ENCODE data around the gene MYT1.

The MYT1 gene

DNA sequence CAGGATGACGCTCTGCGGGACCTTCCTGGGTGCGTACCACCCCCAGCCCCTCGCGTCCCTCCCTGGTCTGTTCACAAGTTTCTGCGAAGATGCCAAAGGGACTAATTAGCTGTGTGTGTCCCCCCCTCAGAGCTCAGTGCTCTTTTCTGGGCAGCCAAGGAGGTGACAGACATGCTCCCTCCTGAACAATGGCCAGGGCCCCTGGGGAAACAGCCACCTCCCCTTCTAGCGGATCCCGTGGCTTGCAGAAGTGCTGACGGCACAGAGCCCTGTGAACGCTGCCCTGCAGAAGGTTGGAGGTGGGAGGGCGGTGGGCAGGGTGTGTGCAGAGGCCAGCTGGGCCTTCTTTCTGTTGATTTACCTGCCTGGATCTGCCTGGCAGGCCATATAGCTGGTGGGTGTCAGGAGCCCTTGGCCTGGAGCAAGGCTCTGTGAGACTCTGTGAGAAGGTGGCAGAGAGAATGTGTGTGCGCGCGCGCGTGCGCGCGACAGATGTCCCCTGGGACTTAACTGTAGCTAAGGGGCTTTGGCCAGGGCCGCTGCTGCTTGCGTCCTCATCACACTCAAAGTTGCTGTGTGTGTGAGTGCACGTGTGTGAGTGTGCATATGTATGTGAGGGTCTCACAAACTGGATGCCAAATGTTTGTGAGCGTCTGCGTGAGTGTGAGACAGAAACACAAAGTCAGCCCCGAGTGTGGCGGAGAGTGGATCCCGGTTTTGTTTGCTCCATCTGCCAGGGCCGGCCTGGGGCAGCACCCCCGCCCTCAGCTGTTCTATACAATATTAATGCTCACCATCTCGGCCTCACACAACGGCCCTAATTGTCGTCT is 3.5 kb upstream of the MYT1 start:
- TF ChIP-seq, protein P1, sequence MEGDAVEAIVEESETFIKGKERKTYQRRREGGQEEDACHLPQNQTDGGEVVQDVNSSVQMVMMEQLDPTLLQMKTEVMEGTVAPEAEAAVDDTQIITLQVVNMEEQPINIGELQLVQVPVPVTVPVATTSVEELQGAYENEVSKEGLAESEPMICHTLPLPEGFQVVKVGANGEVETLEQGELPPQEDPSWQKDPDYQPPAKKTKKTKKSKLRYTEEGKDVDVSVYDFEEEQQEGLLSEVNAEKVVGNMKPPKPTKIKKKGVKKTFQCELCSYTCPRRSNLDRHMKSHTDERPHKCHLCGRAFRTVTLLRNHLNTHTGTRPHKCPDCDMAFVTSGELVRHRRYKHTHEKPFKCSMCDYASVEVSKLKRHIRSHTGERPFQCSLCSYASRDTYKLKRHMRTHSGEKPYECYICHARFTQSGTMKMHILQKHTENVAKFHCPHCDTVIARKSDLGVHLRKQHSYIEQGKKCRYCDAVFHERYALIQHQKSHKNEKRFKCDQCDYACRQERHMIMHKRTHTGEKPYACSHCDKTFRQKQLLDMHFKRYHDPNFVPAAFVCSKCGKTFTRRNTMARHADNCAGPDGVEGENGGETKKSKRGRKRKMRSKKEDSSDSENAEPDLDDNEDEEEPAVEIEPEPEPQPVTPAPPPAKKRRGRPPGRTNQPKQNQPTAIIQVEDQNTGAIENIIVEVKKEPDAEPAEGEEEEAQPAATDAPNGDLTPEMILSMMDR (conservative IDR thresholded peaks at IDR 0.05; ENCODE audit: low read depth, low read length) = no peak
- DNase-seq (ENCODE audit: low read depth) = no peak

DNA sequence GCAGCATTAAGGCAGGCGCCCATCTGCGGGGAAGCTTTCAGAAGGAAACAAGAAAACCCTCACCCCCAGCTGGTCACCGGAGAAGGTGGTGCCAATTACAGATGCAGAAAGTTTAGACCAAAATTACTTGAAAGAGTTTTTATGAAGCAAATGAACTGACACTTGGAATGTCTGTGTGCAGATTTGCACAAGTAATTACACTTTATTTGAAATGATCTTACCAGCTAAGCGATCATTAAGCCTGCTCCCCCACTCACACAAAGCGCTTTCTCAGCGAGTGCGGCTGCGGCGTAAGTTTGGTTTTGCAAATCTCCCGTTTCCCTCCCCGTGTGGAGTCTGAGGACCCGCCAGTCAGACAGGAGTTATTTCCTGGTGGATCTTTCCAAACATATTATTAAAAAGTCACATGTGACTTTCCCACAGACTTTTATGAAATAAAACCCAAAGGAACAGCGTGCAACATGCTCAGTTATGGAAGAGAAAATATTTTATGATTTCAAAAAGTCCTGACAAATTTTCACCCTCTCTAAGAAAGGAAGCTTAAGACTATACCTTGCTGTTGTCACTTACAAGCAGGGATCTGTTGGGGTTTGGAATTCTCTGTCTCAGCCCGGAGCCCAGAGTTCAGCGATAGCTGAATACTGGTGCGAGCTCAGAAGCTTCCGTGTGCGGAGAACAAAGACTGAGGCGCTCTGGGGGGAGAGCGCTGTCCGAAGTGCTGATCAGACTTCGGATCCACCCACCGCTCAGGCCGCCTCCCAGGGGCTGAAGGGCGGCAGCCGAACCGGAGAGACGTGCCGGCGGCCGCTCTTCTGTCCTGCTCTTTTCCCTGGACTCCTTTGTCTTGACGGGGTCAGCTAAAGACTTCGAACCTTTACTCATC is 2.7 kb upstream of the MYT1 start:
- DNase-seq (ENCODE audit: low read depth) = no peak

More for the DNA sequence above, 3.5 kb upstream of the MYT1 start:
- H3K4me3 ChIP-seq (ENCODE audit: low read length) = no peak overlapping the region

DNA sequence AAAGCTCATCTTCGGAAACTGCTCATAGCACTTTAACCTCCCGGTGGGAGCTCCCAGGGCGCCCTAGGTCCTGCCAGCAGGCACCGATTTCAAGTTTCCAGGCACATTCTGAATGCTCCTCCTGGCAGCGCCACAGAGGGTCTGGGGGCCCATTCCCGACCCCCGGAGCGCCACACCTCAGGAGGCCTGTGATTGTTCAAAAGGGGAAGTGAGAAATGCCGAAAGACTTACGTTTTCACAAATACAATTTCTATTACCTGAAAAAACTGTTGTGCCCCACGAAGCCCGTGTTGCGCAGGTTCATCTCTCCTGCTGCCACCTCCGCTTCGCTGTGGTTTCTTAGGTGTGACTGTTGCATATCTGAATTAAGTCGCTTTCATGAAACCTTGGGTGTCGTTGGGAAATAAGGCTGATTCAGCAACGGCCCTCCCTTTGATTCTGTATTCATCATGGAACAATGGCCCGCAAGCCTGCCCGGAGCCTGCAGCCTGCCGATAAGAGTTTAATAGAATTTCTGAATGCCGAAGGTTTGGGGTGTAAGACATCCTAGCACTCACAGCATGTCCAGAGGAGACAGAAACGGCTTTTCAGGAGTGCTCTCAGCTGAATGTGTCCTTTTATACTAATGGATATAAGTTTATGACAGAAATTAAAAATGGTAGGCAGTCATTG is 1.9 kb upstream of the MYT1 start:
- H3K4me3 ChIP-seq (ENCODE audit: low read length) = no peak overlapping the region
- TF ChIP-seq, protein P1 (conservative IDR thresholded peaks at IDR 0.05; ENCODE audit: low read depth, low read length) = no peak
- no peak for DNase-seq (ENCODE audit: low read depth)

More for the DNA sequence above, 2.7 kb upstream of the MYT1 start:
- no peak overlapping the region for H3K4me3 ChIP-seq (ENCODE audit: low read length)
- TF ChIP-seq, protein P1 (conservative IDR thresholded peaks at IDR 0.05; ENCODE audit: low read depth, low read length) = no peak

DNA sequence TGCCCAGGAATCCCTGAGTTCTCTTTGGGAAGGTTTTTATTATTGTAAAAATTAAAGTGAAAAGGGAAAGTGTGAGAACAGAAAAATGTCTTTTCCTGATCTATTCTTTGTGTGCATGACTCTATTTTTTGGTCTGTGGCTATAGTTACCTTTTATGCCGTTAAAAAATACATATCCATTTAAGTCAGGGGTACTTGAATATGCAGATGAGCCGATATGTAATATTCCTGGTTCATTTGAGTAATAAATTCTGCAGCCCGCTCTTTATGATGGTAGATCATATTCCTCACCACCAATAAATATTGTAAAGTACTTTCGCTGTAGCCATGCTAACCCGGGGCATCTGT is 503 bp upstream of the MYT1 start:
- no peak for DNase-seq (ENCODE audit: low read depth)
- TF ChIP-seq, protein P1 (conservative IDR thresholded peaks at IDR 0.05; ENCODE audit: low read depth, low read length) = no peak
- H3K4me3 ChIP-seq (ENCODE audit: low read length) = no peak overlapping the region

DNA sequence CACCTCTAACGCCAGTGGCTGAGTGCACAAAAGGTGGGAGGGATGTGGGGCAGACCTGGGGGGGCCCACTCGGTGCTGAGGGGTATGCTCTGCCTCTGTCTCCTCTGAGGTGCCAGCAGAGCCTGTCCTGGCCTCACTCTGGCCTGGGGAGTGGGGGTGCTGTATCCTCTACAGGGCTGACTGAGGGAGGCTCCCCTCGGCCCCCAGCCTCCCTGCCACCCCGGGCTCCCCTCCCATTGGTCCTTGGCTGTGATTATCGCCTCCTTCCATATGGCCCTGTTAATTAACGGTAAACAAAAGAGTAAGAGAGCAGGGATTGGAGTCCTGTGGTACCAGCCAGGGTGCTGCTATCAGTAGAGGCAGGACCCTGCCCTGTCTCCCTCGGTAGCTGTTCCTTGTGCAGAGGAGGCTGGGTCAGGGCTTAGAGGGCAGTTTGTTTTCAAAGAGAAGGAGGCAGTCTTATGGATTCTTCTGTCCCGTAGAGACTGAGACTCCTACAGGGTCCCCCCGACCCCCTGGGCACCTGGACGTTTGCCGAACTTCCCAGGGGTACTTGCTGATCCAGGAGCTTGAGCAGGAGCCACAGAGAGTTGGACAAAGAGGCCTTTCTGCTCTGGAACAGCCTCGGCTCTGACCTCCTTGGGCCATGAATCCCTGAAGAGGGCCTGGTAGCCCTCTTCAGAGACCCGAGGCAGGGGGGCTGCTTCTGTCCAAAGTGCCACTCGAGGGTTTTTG is 1.8 kb downstream of the MYT1 start:
- TF ChIP-seq, protein P1 (conservative IDR thresholded peaks at IDR 0.05; ENCODE audit: low read depth, low read length) = no peak
- H3K4me3 ChIP-seq (ENCODE audit: low read length) = no peak overlapping the region
- no peak for DNase-seq (ENCODE audit: low read depth)

DNA sequence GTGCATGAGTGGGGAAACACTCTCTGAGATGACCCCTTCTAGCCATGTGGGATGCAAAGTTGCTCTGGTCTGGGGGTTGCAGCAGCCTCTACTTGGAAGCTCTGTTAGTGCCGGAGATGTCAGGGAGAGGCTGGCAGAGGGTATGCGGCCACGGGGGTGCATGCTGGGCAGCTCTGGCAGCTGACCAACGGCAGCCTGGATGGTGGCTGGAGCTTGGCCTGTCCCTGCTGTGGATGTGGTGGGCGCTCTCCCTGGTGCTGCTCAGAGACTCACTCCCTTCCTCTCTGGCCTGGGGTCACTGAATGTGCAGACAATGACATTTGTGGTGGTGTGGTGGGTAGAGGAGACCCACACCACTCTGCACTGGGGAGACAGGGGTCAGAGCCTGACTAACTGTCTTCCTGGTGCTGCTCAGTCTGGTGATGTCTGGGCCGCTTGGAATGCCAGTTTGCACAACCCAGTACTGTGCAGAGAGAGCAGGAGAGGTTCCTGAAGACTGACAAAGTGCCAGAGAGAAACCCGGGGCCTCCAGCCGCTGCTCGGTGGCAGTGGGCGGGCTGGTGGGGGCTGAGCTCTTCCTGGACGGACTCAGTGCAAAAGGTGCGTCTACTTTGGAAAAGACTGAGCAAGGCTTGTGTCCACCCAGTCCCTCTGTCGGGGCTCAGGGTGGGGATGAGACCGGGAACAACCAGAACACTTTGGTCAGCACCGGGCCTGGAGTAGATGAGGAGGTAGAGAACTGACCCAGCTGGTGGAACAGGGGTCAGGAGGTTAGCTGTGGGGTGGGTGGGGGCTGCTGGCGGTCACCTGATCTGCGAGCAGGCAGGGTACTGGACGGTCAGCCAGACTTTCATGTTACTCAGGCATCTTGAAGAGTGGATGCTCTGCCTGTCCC is 2.7 kb downstream of the MYT1 start:
- TF ChIP-seq, protein P1 (conservative IDR thresholded peaks at IDR 0.05; ENCODE audit: low read depth, low read length) = no peak
- no peak overlapping the region for H3K4me3 ChIP-seq (ENCODE audit: low read length)
- DNase-seq (ENCODE audit: low read depth) = no peak

Data from retinal pigment epithelial cell (primary cell).